Omental fat pad (tissue), 4 donors: ENCODE measurements around the gene CDKN2C. TPM values are rescaled to one million over a fixed set of nuclear protein-coding genes. Genes with fewer than 3 reads are reported as not detected.

Source experiments
- ATAC-seq: fragments of 150-250 bp; one replicate; pipeline ENCODE4 v1.9.1; 2016; ENCODE audit warnings: mild to moderate bottlenecking, moderate library complexity; ENCODE audit not compliant: low FRiP score
- DNase-seq: peaks from one replicate; pipeline ENCODE4 v3.0.0-alpha.2; 2019; ENCODE audit warnings: low spot score
- CTCF ChIP-seq, 3 donors: fragments of 450-650 bp; IDR thresholded peaks; one replicate each; pipeline ENCODE4 v1.5.1; 2016 to 2017; ENCODE audit warnings: antibody characterized with exemption in 3 of 3, mild to moderate bottlenecking in 3 of 3, moderate library complexity in 2 of 3
- total RNA-seq, 4 donors: library from RNA; depleted of rRNA; stranded (reverse); fragments of >200 nt; gene quantifications; one replicate each; pipeline ENCODE4 v1.1.0, GENCODE V29; 2016

Gene CDKN2C
- total RNA-seq, 4 donors from 2014 or later, result 20.0 to 82.8 (median 36.1) TPM

GRCh38 chr1:50976111-50976889, 6.3 kb downstream of the CDKN2C start:
- no peak for TF ChIP-seq CTCF (IDR thresholded peaks at IDR 0.05)
- no peak for ATAC-seq

GRCh38 chr1:50976890-50977574, 7.0 kb downstream of the CDKN2C start:
- peak; percentile 54 for ATAC-seq
- no peak for DNase-seq
- TF ChIP-seq CTCF (IDR thresholded peaks at IDR 0.05), result no peak

More at GRCh38 chr1:50976111-50976889, 6.3 kb downstream of the CDKN2C start:
- DNase-seq, result no peak

- TF ChIP-seq CTCF (IDR thresholded peaks at IDR 0.05), result no peak
- peak; percentile 93 for ATAC-seq
- DNase-seq, result no peak
Measured at GRCh38 chr1:50977575-50978143, 7.6 kb downstream of the CDKN2C start.

GRCh38 chr1:50978144-50978851, 8.3 kb downstream of the CDKN2C start:
- no peak for TF ChIP-seq CTCF (IDR thresholded peaks at IDR 0.05)
- DNase-seq (peak; percentile 32), ATAC-seq (peak; percentile 89)

GRCh38 chr1:50978852-50979781, 9.1 kb downstream of the CDKN2C start:
- no peak for DNase-seq
- no peak for ATAC-seq
- TF ChIP-seq CTCF (IDR thresholded peaks at IDR 0.05), result no peak

GRCh38 chr1:50979937-50980336, 9.9 kb downstream of the CDKN2C start:
- ATAC-seq, result no peak
- no peak for TF ChIP-seq CTCF (IDR thresholded peaks at IDR 0.05)
- no peak for DNase-seq
